Measurements from ENCODE around the gene DNAJC3.

Gene DNAJC3

GRCh38 chr13:95697052-95697680, 20.2 kb downstream of the DNAJC3 start:
- H3K4me1 ChIP-seq (ENCODE audit: insufficient read depth, insufficient read length), result peaks cover 2% of the 10 kb centered on the region
- no peak for DNase-seq (ENCODE audit: low read depth, low spot score)
- no peaks in the 10 kb centered on the region for H3K27me3 ChIP-seq (ENCODE audit: insufficient read depth, insufficient read length)
- no peak overlapping the region for H3K9ac ChIP-seq (ENCODE audit: insufficient read length, low read depth)
- H3K9me3 ChIP-seq (ENCODE audit: insufficient read depth, low read length), result no peaks in the 10 kb centered on the region
- no peaks in the 10 kb centered on the region for H3K36me3 ChIP-seq (ENCODE audit: insufficient read depth, insufficient read length, low read length)
- TF ChIP-seq YY1 (IDR thresholded peaks at IDR 0.05; ENCODE audit: insufficient read depth, insufficient read length) (no peak), ZNF274 (IDR thresholded peaks at IDR 0.05; ENCODE audit: low read depth, low read length) (no peak), SUZ12 (IDR thresholded peaks at IDR 0.05; ENCODE audit: extremely low read depth, insufficient read depth, insufficient read length) (no peak)
- H3K4me3 ChIP-seq (ENCODE audit: insufficient read length, low read depth), result no peak overlapping the region

GRCh38 chr13:95698047-95698749, 21.3 kb downstream of the DNAJC3 start:
- Histone ChIP-seq H3K4me3 (ENCODE audit: insufficient read length, low read depth) (no peak overlapping the region), H3K27me3 (ENCODE audit: insufficient read depth, insufficient read length) (no peaks in the 10 kb centered on the region), H3K9me3 (ENCODE audit: insufficient read depth, low read length) (no peaks in the 10 kb centered on the region), H3K36me3 (ENCODE audit: insufficient read depth, insufficient read length, low read length) (no peaks in the 10 kb centered on the region), H3K9ac (ENCODE audit: insufficient read length, low read depth) (no peak overlapping the region), H3K4me1 (ENCODE audit: insufficient read depth, insufficient read length) (peaks cover 2% of the 10 kb centered on the region)
- DNase-seq (ENCODE audit: low read depth, low spot score), result no peak
- no peak for TF ChIP-seq YY1 (IDR thresholded peaks at IDR 0.05; ENCODE audit: insufficient read depth, insufficient read length)
- no peak for TF ChIP-seq ZNF274 (IDR thresholded peaks at IDR 0.05; ENCODE audit: low read depth, low read length)

GRCh38 chr13:95703576-95703975, 26.6 kb downstream of the DNAJC3 start:
- Histone ChIP-seq H3K36me3 (ENCODE audit: insufficient read depth, insufficient read length, low read length) (no peaks in the 10 kb centered on the region), H3K4me1 (ENCODE audit: insufficient read depth, insufficient read length) (peaks cover 2% of the 10 kb centered on the region)

GRCh38 chr13:95704510-95704909, 27.6 kb downstream of the DNAJC3 start:
- no peaks in the 10 kb centered on the region for H3K36me3 ChIP-seq (ENCODE audit: insufficient read depth, insufficient read length, low read length)
- no peak overlapping the region for H3K4me3 ChIP-seq (ENCODE audit: insufficient read length, low read depth)
- peaks cover 2% of the 10 kb centered on the region for H3K4me1 ChIP-seq (ENCODE audit: insufficient read depth, insufficient read length)
- no peaks in the 10 kb centered on the region for H3K9me3 ChIP-seq (ENCODE audit: insufficient read depth, low read length)
- TF ChIP-seq ZNF274 (IDR thresholded peaks at IDR 0.05; ENCODE audit: low read depth, low read length), result no peak
- no peak for TF ChIP-seq SUZ12 (IDR thresholded peaks at IDR 0.05; ENCODE audit: extremely low read depth, insufficient read depth, insufficient read length)
- TF ChIP-seq YY1 (IDR thresholded peaks at IDR 0.05; ENCODE audit: insufficient read depth, insufficient read length), result no peak
- no peak for DNase-seq (ENCODE audit: low read depth, low spot score)
- no peaks in the 10 kb centered on the region for H3K27me3 ChIP-seq (ENCODE audit: insufficient read depth, insufficient read length)
- H3K9ac ChIP-seq (ENCODE audit: insufficient read length, low read depth), result no peak overlapping the region

More at GRCh38 chr13:95703576-95703975, 26.6 kb downstream of the DNAJC3 start:
- H3K9ac ChIP-seq (ENCODE audit: insufficient read length, low read depth), result no peak overlapping the region
- DNase-seq (ENCODE audit: low read depth, low spot score), result no peak
- TF ChIP-seq SUZ12 (IDR thresholded peaks at IDR 0.05; ENCODE audit: extremely low read depth, insufficient read depth, insufficient read length) (no peak), ZNF274 (IDR thresholded peaks at IDR 0.05; ENCODE audit: low read depth, low read length) (no peak), YY1 (IDR thresholded peaks at IDR 0.05; ENCODE audit: insufficient read depth, insufficient read length) (no peak)
- H3K4me3 ChIP-seq (ENCODE audit: insufficient read length, low read depth), result no peak overlapping the region
- H3K27me3 ChIP-seq (ENCODE audit: insufficient read depth, insufficient read length), result no peaks in the 10 kb centered on the region
- no peaks in the 10 kb centered on the region for H3K9me3 ChIP-seq (ENCODE audit: insufficient read depth, low read length)

- no peaks in the 10 kb centered on the region for H3K4me1 ChIP-seq (ENCODE audit: insufficient read depth, insufficient read length)
- no peaks in the 10 kb centered on the region for H3K27me3 ChIP-seq (ENCODE audit: insufficient read depth, insufficient read length)
- H3K9me3 ChIP-seq (ENCODE audit: insufficient read depth, low read length), result no peaks in the 10 kb centered on the region
- TF ChIP-seq YY1 (IDR thresholded peaks at IDR 0.05; ENCODE audit: insufficient read depth, insufficient read length), result no peak
- no peak for TF ChIP-seq ZNF274 (IDR thresholded peaks at IDR 0.05; ENCODE audit: low read depth, low read length)
- TF ChIP-seq SUZ12 (IDR thresholded peaks at IDR 0.05; ENCODE audit: extremely low read depth, insufficient read depth, insufficient read length), result no peak
- no peak overlapping the region for H3K4me3 ChIP-seq (ENCODE audit: insufficient read length, low read depth)
- DNase-seq (ENCODE audit: low read depth, low spot score), result no peak
- peaks cover 4% of the 10 kb centered on the region for H3K36me3 ChIP-seq (ENCODE audit: insufficient read depth, insufficient read length, low read length)
- H3K9ac ChIP-seq (ENCODE audit: insufficient read length, low read depth), result no peak overlapping the region
Measured at GRCh38 chr13:95706356-95706755, 29.4 kb downstream of the DNAJC3 start.

GRCh38 chr13:95707035-95707434, 30.1 kb downstream of the DNAJC3 start:
- Histone ChIP-seq H3K36me3 (ENCODE audit: insufficient read depth, insufficient read length, low read length) (peaks cover 4% of the 10 kb centered on the region), H3K9ac (ENCODE audit: insufficient read length, low read depth) (no peak overlapping the region), H3K4me3 (ENCODE audit: insufficient read length, low read depth) (no peak overlapping the region), H3K4me1 (ENCODE audit: insufficient read depth, insufficient read length) (no peaks in the 10 kb centered on the region), H3K27me3 (ENCODE audit: insufficient read depth, insufficient read length) (no peaks in the 10 kb centered on the region), H3K9me3 (ENCODE audit: insufficient read depth, low read length) (no peaks in the 10 kb centered on the region)
- no peak for DNase-seq (ENCODE audit: low read depth, low spot score)
- TF ChIP-seq YY1 (IDR thresholded peaks at IDR 0.05; ENCODE audit: insufficient read depth, insufficient read length) (no peak), SUZ12 (IDR thresholded peaks at IDR 0.05; ENCODE audit: extremely low read depth, insufficient read depth, insufficient read length) (no peak), ZNF274 (IDR thresholded peaks at IDR 0.05; ENCODE audit: low read depth, low read length) (no peak)
